H1 (cell line): ENCODE data around the gene NR1H3. TPM values are rescaled to one million over a fixed set of nuclear protein-coding genes. Genes with fewer than 3 reads are reported as not detected.

Experiments used
- polyA plus RNA-seq, 7 experiments: library from polyadenylated mRNA; depleted of rRNA in 3 of 7; stranded (reverse) in 5 of 7; unstranded in 2 of 7; fragments of >200 nt in 5 of 7; fragments of 200-250 nt in 2 of 7; gene quantifications; 1 replicate in 5 of 7; 2 replicates in 1 of 7; 4 replicates in 1 of 7; pipeline versions ENCODE4 v1.2.1 to v1.2.3, GENCODE V29; 2011 to 2013; ENCODE audit warnings: missing spikeins in 2 of 7, mixed read lengths in 2 of 7
- total RNA-seq: library from RNA; stranded (reverse); fragmentation: NEBNext Ultra II Directional; extraction: Animal tissue kit (Norgen Biotek cat#: 25700); gene quantifications from 2 replicates; pipeline ENCODE4 v1.2.1, GENCODE V29; 2021

NR1H3 gene
- total and polyA plus RNA-seq, 2 of the 8 experiments (the other 6 are each of a cell fraction or from before 2014, with no cell fraction given): 19.9 to 42.1 TPM

Other genes with a start within 250 kb of the NR1H3 start
- gene ARFGAP2, start 81.1 kb upstream of the NR1H3 start, total RNA-seq: 50.0 and 50.2 TPM in 2 replicates
- gene ARFGAP2, start 81.1 kb upstream of the NR1H3 start, polyA plus RNA-seq (2011; rRNA removed): 64.0 and 107 TPM in 2 replicates
- 47.2 and 59.3 TPM in 2 replicates for gene PACSIN3, start 71.6 kb upstream of the NR1H3 start, total RNA-seq
- 23.8 and 40.4 TPM in 2 replicates for gene PACSIN3, start 71.6 kb upstream of the NR1H3 start, polyA plus RNA-seq (2011; rRNA removed)
- 65.2 and 70.7 TPM in 2 replicates for gene DDB2, start 43.0 kb upstream of the NR1H3 start, total RNA-seq
- gene DDB2, start 43.0 kb upstream of the NR1H3 start, polyA plus RNA-seq (2011; rRNA removed): 97.2 and 112 TPM in 2 replicates
- gene ACP2, start 9.2 kb upstream of the NR1H3 start, total RNA-seq: 17.8 and 18.9 TPM in 2 replicates
- 19.8 and 24.4 TPM in 2 replicates for gene ACP2, start 9.2 kb upstream of the NR1H3 start, polyA plus RNA-seq (2011; rRNA removed)
- gene MADD, start 12.1 kb downstream of the NR1H3 start, total RNA-seq: 43.7 and 45.4 TPM in 2 replicates
- 32.5 and 48.3 TPM in 2 replicates for gene MADD, start 12.1 kb downstream of the NR1H3 start, polyA plus RNA-seq (2011; rRNA removed)
- not detected in 2 replicates for gene MYBPC3, start 94.7 kb downstream of the NR1H3 start, total RNA-seq
- gene MYBPC3, start 94.7 kb downstream of the NR1H3 start, polyA plus RNA-seq (2011; rRNA removed): 0.02 and 0.05 TPM in 2 replicates
- not detected in 2 replicates for gene SPI1, start 120.6 kb downstream of the NR1H3 start, total RNA-seq
- gene SPI1, start 120.6 kb downstream of the NR1H3 start, polyA plus RNA-seq (2011; rRNA removed): 0.12 and 0.28 TPM in 2 replicates
- gene SLC39A13, start 150.6 kb downstream of the NR1H3 start, total RNA-seq: 20.9 and 23.2 TPM in 2 replicates
- gene SLC39A13, start 150.6 kb downstream of the NR1H3 start, polyA plus RNA-seq (2011; rRNA removed): 30.0 and 42.9 TPM in 2 replicates
- gene PSMC3, start 168.4 kb downstream of the NR1H3 start, total RNA-seq: 159 and 160 TPM in 2 replicates
- gene PSMC3, start 168.4 kb downstream of the NR1H3 start, polyA plus RNA-seq (2011; rRNA removed): 105 and 114 TPM in 2 replicates
- 0.34 TPM in 1 of 2 replicates, not detected in the other for gene RAPSN, start 191.1 kb downstream of the NR1H3 start, total RNA-seq
- gene RAPSN, start 191.1 kb downstream of the NR1H3 start, polyA plus RNA-seq (2011; rRNA removed): 0.05 and 0.06 TPM in 2 replicates